ENCODE measurements around the gene NBEAL2. TPM values are rescaled to one million over a fixed set of nuclear protein-coding genes. Genes with fewer than 3 reads are reported as not detected.

NBEAL2 gene
- total and polyA plus RNA-seq, 7 donors: 5.4 to 13.0 (median 7.4) TPM

GRCh38 chr3:46974421-46975171 is 4.9 kb upstream of the NBEAL2 start:
- no peak for DNase-seq
- Histone ChIP-seq H3K4me1 (peaks cover 59% of the 10 kb centered on the region), H3K4me3 (peak overlapping the region; percentile 92), H3K9me3 (no peaks in the 10 kb centered on the region), H3K27me3 (ENCODE audit: insufficient read depth in 3 of 3, low read length in 2 of 3) (no peaks in the 10 kb centered on the region), H3K27ac (peak overlapping the region; percentile 50), H3K36me3 (ENCODE audit: insufficient read depth in 1 of 2, low read depth in 1 of 2) (peaks cover 0 to 6% of the 10 kb centered on the region in 2 donors)
- TF ChIP-seq CTCF (IDR thresholded peaks at IDR 0.05): no peak
- WGBS, 3 donors: 72 to 81% (median 74%) methylated on average over 9 of the region's 9 CpGs
- no peak for ATAC-seq
- intact Hi-C loops (cut with DNase I): loop anchor here (5.0 kb wide), 2 partner anchors 37 to 47 kb away; no protein-coding TSS in a partner anchor

GRCh38 chr3:46976326-46977190 is 2.9 kb upstream of the NBEAL2 start, which contains the start of gene CCDC12:
Gene CCDC12 (minus strand): TSS chr3:46976745. CDS start chr3:46976732, 13 bp downstream.
- intact Hi-C loops (cut with DNase I): loop anchor here in 1 of 2 donors (5.0 kb wide), 1 partner anchor 49 kb away; no protein-coding TSS in a partner anchor
- DNase-seq (peak; percentile 94 to 97), ATAC-seq (peak; percentile 85 to 88 (median 88))
- H3K27ac ChIP-seq: peak within 1 kb of the TSS; percentile 93
- H3K27me3 ChIP-seq (ENCODE audit: insufficient read depth in 3 of 3, low read length in 2 of 3): no peaks in the 10 kb centered on the region
- H3K4me1 ChIP-seq: peaks cover 39% of the 10 kb centered on the region
- no peaks in the 10 kb centered on the region for H3K9me3 ChIP-seq
- TF ChIP-seq CTCF (IDR thresholded peaks at IDR 0.05): no peak
- H3K4me3 ChIP-seq: peak within 1 kb of the TSS; percentile 92
- H3K36me3 ChIP-seq (ENCODE audit: insufficient read depth in 1 of 2, low read depth in 1 of 2): peaks cover 0 to 5% of the 10 kb centered on the region in 2 donors
- WGBS, 3 donors: 0 to 1% (median 1%) methylated on average over 58 to 64 of the region's 64 CpGs

GRCh38 chr3:46977811-46978195 is 1.7 kb upstream of the NBEAL2 start:
- Histone ChIP-seq H3K9me3 (no peaks in the 10 kb centered on the region), H3K4me3 (no peak overlapping the region), H3K4me1 (peaks cover 27% of the 10 kb centered on the region), H3K27me3 (ENCODE audit: insufficient read depth in 3 of 3, low read length in 2 of 3) (no peaks in the 10 kb centered on the region), H3K27ac (peak overlapping the region; percentile 93), H3K36me3 (ENCODE audit: insufficient read depth in 1 of 2, low read depth in 1 of 2) (no peaks in the 10 kb centered on the region)
- ATAC-seq (no peak), DNase-seq (peak in 1 of 2 donors; percentile 41)
- WGBS, 3 donors: 93 to 96% (median 96%) methylated on average over 5 of the region's 5 CpGs
- intact Hi-C loops (cut with DNase I): loop anchor here in 1 of 2 donors (5.0 kb wide), 1 partner anchor 51 kb away; no protein-coding TSS in a partner anchor
- no peak for TF ChIP-seq CTCF (IDR thresholded peaks at IDR 0.05)

- no peaks in the 10 kb centered on the region for H3K27me3 ChIP-seq (ENCODE audit: insufficient read depth in 3 of 3, low read length in 2 of 3)
- intact Hi-C loops (cut with DNase I): loop anchor here in 1 of 2 donors (5.0 kb wide), 1 partner anchor 51 kb away; no protein-coding TSS in a partner anchor
- TF ChIP-seq CTCF (IDR thresholded peaks at IDR 0.05): no peak
- DNase-seq (peak in 1 of 2 donors; percentile 44), ATAC-seq (no peak)
- H3K9me3 ChIP-seq: no peaks in the 10 kb centered on the region
- 73 to 91% (median 78%) methylated on average over 8 to 9 of the region's 9 CpGs for WGBS, 3 donors
- no peaks in the 10 kb centered on the region for H3K36me3 ChIP-seq (ENCODE audit: insufficient read depth in 1 of 2, low read depth in 1 of 2)
- peak overlapping the region; percentile 93 for H3K27ac ChIP-seq
- peaks cover 27% of the 10 kb centered on the region for H3K4me1 ChIP-seq
- peak overlapping the region; percentile 75 for H3K4me3 ChIP-seq
Observed at GRCh38 chr3:46978381-46978780, 1.1 kb upstream of the NBEAL2 start.

Measured in psoas muscle (tissue), 8 donors.